LNCAP (cell line): ENCODE measurements around the gene GMDS.

ENCODE experiments used
- TF ChIP-seq, protein P1 (sequence below): fragments of 450-650 bp; IDR thresholded peaks from 2 replicates; pipeline ENCODE4 v1.5.1; 2017; ENCODE audit warnings: mild to moderate bottlenecking

Gene GMDS

DNA sequence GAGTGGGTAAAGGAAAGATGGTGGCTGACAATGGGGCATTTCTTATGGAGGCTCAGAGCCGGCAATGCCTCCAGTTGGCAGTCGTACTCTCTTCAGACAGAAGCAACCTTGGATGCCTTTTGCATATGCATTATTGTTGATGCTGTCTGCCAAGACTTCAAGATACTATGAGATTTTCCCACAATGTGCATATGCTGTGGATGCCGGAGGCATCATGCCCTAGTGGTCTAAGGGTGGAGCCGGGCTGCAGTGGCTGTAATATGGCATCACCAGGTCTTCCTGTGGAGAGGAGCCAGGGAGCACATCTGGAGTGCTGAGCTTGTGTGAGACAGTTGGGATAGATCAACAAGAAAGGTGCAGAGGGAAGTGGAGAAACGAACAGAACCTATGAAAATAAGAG is 530.8 kb downstream of the GMDS start:
- TF ChIP-seq, protein P1, sequence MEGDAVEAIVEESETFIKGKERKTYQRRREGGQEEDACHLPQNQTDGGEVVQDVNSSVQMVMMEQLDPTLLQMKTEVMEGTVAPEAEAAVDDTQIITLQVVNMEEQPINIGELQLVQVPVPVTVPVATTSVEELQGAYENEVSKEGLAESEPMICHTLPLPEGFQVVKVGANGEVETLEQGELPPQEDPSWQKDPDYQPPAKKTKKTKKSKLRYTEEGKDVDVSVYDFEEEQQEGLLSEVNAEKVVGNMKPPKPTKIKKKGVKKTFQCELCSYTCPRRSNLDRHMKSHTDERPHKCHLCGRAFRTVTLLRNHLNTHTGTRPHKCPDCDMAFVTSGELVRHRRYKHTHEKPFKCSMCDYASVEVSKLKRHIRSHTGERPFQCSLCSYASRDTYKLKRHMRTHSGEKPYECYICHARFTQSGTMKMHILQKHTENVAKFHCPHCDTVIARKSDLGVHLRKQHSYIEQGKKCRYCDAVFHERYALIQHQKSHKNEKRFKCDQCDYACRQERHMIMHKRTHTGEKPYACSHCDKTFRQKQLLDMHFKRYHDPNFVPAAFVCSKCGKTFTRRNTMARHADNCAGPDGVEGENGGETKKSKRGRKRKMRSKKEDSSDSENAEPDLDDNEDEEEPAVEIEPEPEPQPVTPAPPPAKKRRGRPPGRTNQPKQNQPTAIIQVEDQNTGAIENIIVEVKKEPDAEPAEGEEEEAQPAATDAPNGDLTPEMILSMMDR = no peak

DNA sequence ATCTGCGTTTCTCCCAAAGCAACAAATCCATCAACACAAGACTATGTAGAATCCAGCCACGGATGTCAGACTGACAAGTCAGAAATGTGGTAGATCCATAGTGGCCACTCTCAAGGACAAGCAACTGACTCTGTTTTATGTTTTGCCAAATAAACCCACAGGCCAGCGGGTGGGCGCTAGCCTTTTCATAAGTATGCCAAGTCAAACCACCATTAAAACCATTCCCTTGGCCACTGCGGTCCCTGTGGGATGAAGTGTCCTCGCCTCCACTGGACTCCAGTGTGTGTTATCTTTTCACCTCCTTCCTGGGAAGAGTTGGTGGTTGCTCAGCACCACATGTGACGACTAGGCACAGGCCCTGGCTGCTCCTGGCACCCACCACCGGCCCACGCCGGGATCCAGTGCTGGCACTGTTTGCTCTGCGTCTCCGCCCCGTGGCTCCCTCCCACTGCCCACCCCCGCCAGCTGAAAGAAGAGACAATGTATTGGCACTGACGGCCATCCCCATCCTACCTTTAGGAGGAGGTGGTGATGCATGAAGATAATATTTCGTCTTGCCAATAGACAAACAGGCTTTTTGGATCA is 532.3 kb downstream of the GMDS start:
- TF ChIP-seq, protein P1 = no peak

- TF ChIP-seq, protein P1 = no peak
These were observed 533.0 kb downstream of the GMDS start for GRCh38 chr6:1712451-1712850.

- TF ChIP-seq, protein P1 = no peak
These were observed 534.3 kb downstream of the GMDS start for GRCh38 chr6:1711136-1711535.

DNA sequence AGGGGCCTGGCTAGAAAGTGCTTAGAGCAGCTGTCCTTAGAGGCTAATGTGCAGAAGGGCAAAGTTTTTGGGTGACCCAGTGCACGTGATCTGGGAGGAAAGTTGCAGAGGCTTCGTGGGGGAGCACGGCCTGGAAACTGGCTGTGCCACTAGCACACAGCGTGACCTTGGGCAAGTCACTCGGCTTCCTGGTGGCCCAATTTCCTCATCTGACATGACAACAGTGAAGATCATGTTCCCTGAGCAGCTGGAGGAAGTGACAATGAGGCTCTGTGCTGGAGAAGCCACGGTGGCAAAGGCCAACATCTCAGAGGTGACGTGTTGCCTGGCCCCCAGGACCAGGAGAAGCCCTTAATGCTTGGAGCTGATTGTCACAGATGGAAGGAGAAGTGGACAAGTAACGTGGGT is 536.2 kb downstream of the GMDS start:
- TF ChIP-seq, protein P1 = no peak

- TF ChIP-seq, protein P1 = no peak
These were observed 536.6 kb downstream of the GMDS start for GRCh38 chr6:1708820-1709219.

- TF ChIP-seq, protein P1 = no peak
These were observed 537.3 kb downstream of the GMDS start for GRCh38 chr6:1708122-1708521.

DNA sequence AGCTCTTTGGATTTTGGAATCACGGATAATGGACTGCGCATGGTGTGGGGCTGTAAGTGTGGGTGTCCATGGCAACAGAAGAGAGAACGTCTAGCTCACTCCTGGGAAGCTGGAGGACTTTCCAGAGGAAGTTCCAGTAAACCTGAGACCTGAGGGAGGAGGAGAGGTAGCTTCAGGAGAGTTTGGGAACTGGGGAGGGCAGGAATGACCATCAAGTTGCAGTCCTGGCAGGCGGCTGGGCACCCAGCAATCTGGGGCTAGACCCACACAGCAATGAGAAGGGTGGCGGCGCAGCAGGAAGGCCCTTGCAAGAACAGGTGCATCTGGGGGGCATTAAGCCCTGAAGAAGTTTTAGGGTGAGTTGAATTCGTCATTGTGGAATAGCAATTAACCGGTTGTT is 539.8 kb downstream of the GMDS start:
- TF ChIP-seq, protein P1 = no peak
